Right lobe of liver (tissue), 6 donors: ENCODE data around the gene TGFB1. TPM values are rescaled to one million over a fixed set of nuclear protein-coding genes. Genes with fewer than 3 reads are reported as not detected.

Experiments
- ATAC-seq, 4 donors: fragments of 200-7000 bp; cut with Tn5 transposase; one replicate each; pipeline ENCODE4 v1.9.1; 2020; ENCODE audit warnings: mild to moderate bottlenecking in 4 of 4, moderate library complexity in 4 of 4
- DNase-seq, 3 donors: peaks; one replicate each; pipeline ENCODE4 v3.0.0-alpha.2; 2020
- H3K27ac ChIP-seq, 3 donors: fragments of 200-600 bp; one replicate each; pipeline ENCODE4 v1.8.0; 2022
- H3K27me3 ChIP-seq, 2 donors: fragments of 200-600 bp; one replicate each; pipeline ENCODE4 v1.8.0; 2022
- H3K36me3 ChIP-seq, 4 donors: fragments of 200-600 bp; sonication (generic) in 1 of 4; one replicate each; pipeline versions ENCODE4 v1.5.1 to v1.8.0; 2017 to 2022; ENCODE audit warnings: control low read depth in 1 of 4
- H3K4me1 ChIP-seq, 4 donors: fragments of 200-600 bp; sonication (generic) in 1 of 4; one replicate each; pipeline versions ENCODE4 v1.5.1 to v1.8.0; 2017 to 2022; ENCODE audit warnings: control low read depth in 1 of 4
- H3K4me3 ChIP-seq, 3 donors: fragments of 200-600 bp; one replicate each; pipeline ENCODE4 v1.8.0; 2022
- H3K9me3 ChIP-seq, 4 donors: fragments of 200-600 bp; sonication (generic) in 1 of 4; one replicate each; pipeline versions ENCODE4 v1.5.1 to v1.8.0; 2017 to 2022; ENCODE audit warnings: control low read depth in 1 of 4
- CTCF ChIP-seq, 4 donors: fragments of 200-600 bp in 3 of 4; fragments of 450-650 bp in 1 of 4; IDR thresholded peaks; one replicate each; pipeline versions ENCODE4 v1.5.1 to v1.8.0; 2016 to 2022; ENCODE audit warnings: antibody characterized with exemption in 4 of 4, mild to moderate bottlenecking in 2 of 4
- POLR2A ChIP-seq: fragments of 450-650 bp; IDR thresholded peaks from one replicate; pipeline ENCODE4 v1.6.1; 2017; ENCODE audit warnings: antibody characterized with exemption, mild to moderate bottlenecking
- WGBS: methylation state at CpG from one replicate; pipeline ENCODE4 v1.1.6; 2018; ENCODE audit warnings: low coverage, low lambda C conversion rate; ENCODE audit not compliant: insufficient coverage; ENCODE audit errors: missing lambda C conversion rate; 5-methylcytosine and 5-hydroxymethylcytosine counted together
- intact Hi-C, 2 donors: fragments of 100-400 bp; cut with DNase I; formaldehyde crosslinking; loops; one replicate each; pipeline versions ENCODE4 v1.11.2 to v1.14.1; 2022
- total RNA-seq, 6 experiments: library from RNA; depleted of rRNA in 2 of 6; stranded (reverse); fragments of >200 nt in 2 of 6; fragmentation: NEBNext Ultra II Directional in 3 of 6; extraction: Animal tissue kit (Norgen Biotek cat#: 25700) in 3 of 6; gene quantifications; one replicate each; pipeline versions ENCODE4 v1.1.0 to v1.2.4, GENCODE V29; 2016 to 2023
- donor health status: DM: no; HTN: yes; CAD: no.
- donor health status: DM: no; HTN: no; CAD: no.
- donor health status: DM: no; HTN: no; CAD: no.
- donor health status: DM: no; HTN: yes; CAD: no.
- donor health status: DM: no; HTN: yes; CAD: no.

TGFB1 gene
- total RNA-seq, 6 experiments from 2014 or later = 4.9 to 19.1 (median 8.5) TPM

- WGBS = 34% methylated on average over 3 of the region's 4 CpGs
- Histone ChIP-seq H3K9me3 (no peaks in the 10 kb centered on the region), H3K27me3 (no peaks in the 10 kb centered on the region), H3K36me3 (peaks cover 0 to 42% (median 26%) of the 10 kb centered on the region in 4 donors), H3K27ac (peak overlapping the region; percentile 28 to 69 (median 28)), H3K4me1 (peaks cover 0 to 31% (median 13%) of the 10 kb centered on the region in 4 donors), H3K4me3 (no peak overlapping the region)
- ATAC-seq (no peak), DNase-seq (no peak)
- intact Hi-C loops = no loop called here
- TF ChIP-seq POLR2A (no peak), CTCF (IDR thresholded peaks at IDR 0.05) (no peak)
These were observed 45.7 kb downstream of the TGFB1 start for GRCh38 chr19:41307954-41308449.

- Histone ChIP-seq H3K36me3 (peaks cover 0 to 48% (median 24%) of the 10 kb centered on the region in 4 donors), H3K9me3 (no peaks in the 10 kb centered on the region), H3K27ac (peak overlapping the region in 2 of 3 donors; percentile 28 to 69), H3K4me1 (peaks cover 0 to 31% (median 13%) of the 10 kb centered on the region in 4 donors), H3K27me3 (no peaks in the 10 kb centered on the region), H3K4me3 (no peak overlapping the region)
- ATAC-seq = no peak
- DNase-seq = no peak
- WGBS = 53% methylated on average over 8 of the region's 8 CpGs
- TF ChIP-seq POLR2A (no peak), CTCF (IDR thresholded peaks at IDR 0.05) (no peak)
- intact Hi-C loops = no loop called here
These were observed 46.4 kb downstream of the TGFB1 start for GRCh38 chr19:41307090-41307875.

- no peak for ATAC-seq
- Histone ChIP-seq H3K4me3 (no peak overlapping the region), H3K27ac (no peak overlapping the region), H3K36me3 (peaks cover 0 to 52% (median 24%) of the 10 kb centered on the region in 4 donors), H3K27me3 (no peaks in the 10 kb centered on the region), H3K9me3 (no peaks in the 10 kb centered on the region), H3K4me1 (peaks cover 0 to 21% (median 11%) of the 10 kb centered on the region in 4 donors)
- TF ChIP-seq POLR2A (no peak), CTCF (IDR thresholded peaks at IDR 0.05) (no peak)
- WGBS = 100% methylated on average over 2 of the region's 13 CpGs
- intact Hi-C loops = no loop called here
- peak in 1 of 3 donors; percentile 33 for DNase-seq
These were observed 47.6 kb downstream of the TGFB1 start for GRCh38 chr19:41305927-41306793.

GRCh38 chr19:41304706-41305483 lies 48.8 kb downstream of the TGFB1 start:
- Histone ChIP-seq H3K9me3 (no peaks in the 10 kb centered on the region), H3K27me3 (no peaks in the 10 kb centered on the region), H3K27ac (no peak overlapping the region), H3K36me3 (peaks cover 0 to 65% (median 29%) of the 10 kb centered on the region in 4 donors), H3K4me3 (no peak overlapping the region), H3K4me1 (peaks cover 0 to 16% (median 8%) of the 10 kb centered on the region in 4 donors)
- no peak for DNase-seq
- ATAC-seq = no peak
- intact Hi-C loops = no loop called here
- TF ChIP-seq POLR2A = no peak
- no peak for TF ChIP-seq CTCF (IDR thresholded peaks at IDR 0.05)
- 43% methylated on average over 4 of the region's 4 CpGs for WGBS
